Breast epithelium (tissue), 3 donors: ENCODE data around the gene GTPBP3.

Experiments
- CTCF ChIP-seq, 3 donors: fragments of 450-650 bp; IDR thresholded peaks; one replicate each; pipeline ENCODE4 v1.5.1; 2016 to 2017; ENCODE audit warnings: antibody characterized with exemption in 3 of 3, mild to moderate bottlenecking in 3 of 3, moderate library complexity in 3 of 3
- POLR2A ChIP-seq: fragments of 450-650 bp; IDR thresholded peaks from one replicate; pipeline ENCODE4 v1.6.1; 2016; ENCODE audit warnings: antibody characterized with exemption, mild to moderate bottlenecking, moderate library complexity

GRCh38 chr19:17389288-17389687 lies 51.9 kb downstream of the GTPBP3 start:
- no peak for TF ChIP-seq CTCF (IDR thresholded peaks at IDR 0.05)
- no peak for TF ChIP-seq POLR2A
